Measurements from ENCODE around the gene LTA.

The LTA gene, protein sequence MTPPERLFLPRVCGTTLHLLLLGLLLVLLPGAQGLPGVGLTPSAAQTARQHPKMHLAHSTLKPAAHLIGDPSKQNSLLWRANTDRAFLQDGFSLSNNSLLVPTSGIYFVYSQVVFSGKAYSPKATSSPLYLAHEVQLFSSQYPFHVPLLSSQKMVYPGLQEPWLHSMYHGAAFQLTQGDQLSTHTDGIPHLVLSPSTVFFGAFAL

DNA sequence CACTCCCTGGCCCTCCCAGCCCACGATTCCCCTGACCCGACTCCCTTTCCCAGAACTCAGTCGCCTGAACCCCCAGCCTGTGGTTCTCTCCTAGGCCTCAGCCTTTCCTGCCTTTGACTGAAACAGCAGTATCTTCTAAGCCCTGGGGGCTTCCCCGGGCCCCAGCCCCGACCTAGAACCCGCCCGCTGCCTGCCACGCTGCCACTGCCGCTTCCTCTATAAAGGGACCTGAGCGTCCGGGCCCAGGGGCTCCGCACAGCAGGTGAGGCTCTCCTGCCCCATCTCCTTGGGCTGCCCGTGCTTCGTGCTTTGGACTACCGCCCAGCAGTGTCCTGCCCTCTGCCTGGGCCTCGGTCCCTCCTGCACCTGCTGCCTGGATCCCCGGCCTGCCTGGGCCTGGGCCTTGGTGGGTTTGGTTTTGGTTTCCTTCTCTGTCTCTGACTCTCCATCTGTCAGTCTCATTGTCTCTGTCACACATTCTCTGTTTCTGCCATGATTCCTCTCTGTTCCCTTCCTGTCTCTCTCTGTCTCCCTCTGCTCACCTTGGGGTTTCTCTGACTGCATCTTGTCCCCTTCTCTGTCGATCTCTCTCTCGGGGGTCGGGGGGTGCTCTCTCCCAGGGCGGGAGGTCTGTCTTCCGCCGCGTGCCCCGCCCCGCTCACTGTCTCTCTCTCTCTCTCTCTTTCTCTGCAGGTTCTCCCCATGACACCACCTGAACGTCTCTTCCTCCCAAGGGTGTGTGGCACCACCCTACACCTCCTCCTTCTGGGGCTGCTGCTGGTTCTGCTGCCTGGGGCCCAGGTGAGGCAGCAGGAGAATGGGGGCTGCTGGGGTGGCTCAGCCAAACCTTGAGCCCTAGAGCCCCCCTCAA, at the start of gene LTA:
Gene LTA (plus strand): TSS at position 249 of the 871 bp plus-strand sequence. CDS start 454 bp downstream, at position 703.
- DNase-seq, result no peak

DNA sequence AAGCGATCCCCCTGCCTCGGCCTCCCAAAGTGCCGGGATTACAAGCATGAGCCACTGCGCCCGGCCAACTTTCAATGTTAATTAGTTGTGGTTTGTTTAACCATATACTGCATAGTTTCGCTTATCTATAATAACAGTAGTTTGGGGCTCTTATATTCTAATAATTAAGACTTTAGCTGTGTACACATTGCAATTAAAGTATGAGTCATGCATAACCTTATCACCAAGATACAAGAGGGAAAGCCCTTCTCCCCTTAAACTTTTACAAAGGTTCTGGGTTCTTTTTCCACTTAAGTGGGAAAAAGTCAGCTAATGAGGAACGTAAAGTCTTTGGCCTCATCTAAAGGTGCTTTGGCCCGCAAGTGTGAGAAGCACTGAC, 46.5 kb upstream of the LTA start:
- DNase-seq, result no peak

DNA sequence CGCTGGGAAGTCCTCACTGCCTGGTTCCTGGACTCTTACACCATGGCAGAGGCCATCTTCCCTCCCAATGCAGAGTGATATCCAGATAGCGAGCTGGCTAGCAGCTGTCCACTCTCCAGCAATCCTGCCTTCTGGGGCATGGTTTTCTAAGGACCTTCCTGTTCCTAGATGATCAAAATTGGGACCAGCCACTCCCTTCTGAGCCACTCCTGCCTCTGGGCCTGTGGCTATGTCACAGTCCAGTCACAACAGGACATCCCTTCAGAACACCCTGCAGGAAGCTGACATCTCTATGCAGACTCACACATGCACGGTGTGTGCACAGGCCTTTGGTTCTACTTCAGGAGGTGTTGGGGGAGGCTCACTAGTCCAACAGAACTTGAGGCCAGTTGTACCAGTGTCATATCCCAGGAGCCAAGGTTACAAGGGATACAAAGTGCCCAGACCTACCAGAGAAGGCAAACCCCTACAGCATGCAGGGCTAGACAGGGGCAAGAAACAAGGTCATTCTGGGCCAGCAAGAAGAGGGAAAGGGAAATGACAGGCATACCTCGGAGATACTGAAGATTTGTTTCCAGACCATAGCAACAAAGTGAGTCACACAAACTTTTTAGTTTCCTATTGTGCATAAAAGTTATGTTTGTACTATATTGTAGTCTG, 46.0 kb upstream of the LTA start:
- no peak for DNase-seq

DNA sequence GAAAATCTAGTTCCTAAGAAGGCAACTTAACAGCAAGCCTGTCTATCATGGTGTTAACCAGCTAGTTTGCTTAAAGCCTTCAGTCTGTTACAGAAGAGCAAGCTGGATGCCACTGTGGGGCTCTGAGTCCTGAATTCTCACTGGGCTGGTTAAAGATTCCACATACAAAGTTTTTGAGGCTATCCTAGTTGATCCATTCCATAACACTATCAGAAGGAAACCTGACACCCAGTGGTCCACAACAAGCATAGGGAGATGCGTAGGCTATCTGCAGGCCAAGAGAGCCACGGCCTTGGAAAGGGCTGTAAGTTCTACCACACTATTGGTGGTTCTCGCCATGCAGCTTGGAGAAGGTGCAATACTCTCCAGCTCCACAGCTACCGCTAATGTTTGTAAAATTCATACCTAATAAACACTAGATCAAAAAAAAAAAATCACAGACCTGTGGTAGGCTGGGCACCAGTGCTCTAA, 43.7 kb upstream of the LTA start:
- no peak for DNase-seq

DNA sequence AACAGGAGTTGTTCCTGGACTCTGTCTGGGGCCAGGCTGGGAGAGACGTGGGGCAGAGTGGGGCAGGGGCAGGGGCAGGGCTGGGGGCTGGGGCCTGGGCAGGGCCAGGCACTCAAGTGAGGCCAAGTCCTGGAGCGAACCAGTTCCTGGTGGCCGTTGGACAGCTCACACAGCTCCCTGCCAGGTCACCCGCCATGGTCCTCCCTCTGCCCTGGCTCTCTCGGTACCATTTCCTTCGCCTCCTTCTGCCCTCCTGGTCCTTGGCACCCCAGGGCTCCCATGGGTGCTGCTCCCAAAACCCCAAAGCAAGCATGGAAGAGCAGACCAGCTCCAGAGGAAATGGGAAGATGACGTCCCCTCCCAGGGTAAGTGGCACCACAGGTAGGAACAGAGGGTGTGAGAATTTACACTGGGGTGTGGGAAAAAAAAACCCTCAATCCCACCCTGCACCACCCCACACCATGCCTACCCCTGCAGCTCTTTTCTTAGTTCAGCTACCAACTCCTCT, 43.2 kb upstream of the LTA start, which contains the start of gene MCCD1:
Gene MCCD1 (plus strand): TSS at position 142 of the 508 bp plus-strand sequence. CDS start 53 bp downstream, at position 195.
- no peak for DNase-seq

DNA sequence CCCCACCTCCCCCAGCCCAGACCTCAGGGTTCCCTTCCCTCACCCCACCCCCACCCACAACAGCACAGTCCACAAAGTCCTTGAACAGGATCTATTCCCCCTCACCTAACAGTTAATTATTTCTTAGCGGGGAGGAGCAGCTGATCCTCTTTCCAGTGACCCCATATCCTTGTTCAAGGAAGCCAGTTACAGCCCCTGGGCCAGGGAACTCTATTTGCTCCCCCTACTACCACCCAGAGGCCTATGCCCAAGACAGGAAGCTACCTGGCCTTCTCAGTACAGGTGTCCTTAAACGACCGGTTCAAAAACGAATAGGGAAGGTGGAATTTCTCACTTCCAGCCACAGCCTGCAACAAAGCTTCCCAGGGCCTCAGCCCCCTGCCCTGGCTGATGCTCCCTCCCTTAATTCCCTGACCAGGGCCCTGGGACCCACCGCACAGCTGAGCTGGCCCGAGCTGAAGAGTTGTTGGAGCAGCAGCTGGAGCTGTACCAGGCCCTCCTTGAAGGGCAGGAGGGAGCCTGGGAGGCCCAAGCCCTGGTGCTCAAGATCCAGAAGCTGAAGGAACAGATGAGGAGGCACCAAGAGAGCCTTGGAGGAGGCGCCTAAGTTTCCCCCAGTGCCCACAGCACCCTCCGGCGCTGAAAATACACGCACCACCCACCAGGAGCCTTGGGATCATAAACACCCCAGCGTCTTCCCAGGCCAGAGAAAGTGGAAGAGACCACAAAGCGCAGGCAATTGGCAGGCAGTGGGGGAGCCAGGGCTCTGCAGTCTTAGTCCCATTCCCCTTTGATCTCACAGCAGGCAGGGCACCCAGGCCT, 42.5 kb upstream of the LTA start:
- DNase-seq, result no peak

DNA sequence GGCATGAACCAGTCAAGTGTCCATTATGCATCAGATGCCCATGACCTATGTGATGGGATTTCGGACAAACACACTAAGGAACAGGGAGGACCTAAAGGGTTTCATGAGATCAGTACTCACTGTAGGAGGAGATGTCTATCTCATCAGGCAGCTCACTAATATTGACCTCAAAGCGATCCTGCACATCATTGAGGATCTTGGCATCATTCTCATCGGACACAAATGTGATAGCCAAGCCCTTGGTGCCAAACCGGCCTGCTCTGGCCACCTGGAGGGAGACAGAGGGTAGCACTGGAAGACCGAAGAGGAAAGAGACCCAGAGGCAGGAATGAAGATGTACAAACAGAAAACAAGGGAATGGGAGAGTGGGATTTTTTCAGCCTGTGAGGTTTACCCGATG, 41.4 kb upstream of the LTA start:
- no peak for DNase-seq

DNA sequence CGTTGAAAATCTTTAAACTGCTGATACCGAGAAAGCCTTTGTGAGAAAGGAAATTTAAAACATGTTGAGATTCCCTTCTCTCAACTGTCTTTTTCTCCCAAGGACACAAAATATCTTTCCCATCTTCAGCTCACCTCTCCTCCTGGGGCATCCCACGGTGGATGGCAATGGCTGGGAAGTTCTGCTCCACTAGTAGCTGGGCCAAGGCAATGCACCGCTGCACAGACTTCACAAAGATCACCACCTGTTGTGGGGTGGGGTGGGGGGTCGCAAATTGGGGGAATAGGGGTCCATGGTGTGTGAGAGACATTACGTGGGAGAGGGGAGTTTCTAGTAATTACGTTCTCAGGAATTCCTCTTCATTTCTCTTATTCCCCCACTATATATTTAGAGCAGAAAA, 40.9 kb upstream of the LTA start:
- DNase-seq, result no peak

DNA sequence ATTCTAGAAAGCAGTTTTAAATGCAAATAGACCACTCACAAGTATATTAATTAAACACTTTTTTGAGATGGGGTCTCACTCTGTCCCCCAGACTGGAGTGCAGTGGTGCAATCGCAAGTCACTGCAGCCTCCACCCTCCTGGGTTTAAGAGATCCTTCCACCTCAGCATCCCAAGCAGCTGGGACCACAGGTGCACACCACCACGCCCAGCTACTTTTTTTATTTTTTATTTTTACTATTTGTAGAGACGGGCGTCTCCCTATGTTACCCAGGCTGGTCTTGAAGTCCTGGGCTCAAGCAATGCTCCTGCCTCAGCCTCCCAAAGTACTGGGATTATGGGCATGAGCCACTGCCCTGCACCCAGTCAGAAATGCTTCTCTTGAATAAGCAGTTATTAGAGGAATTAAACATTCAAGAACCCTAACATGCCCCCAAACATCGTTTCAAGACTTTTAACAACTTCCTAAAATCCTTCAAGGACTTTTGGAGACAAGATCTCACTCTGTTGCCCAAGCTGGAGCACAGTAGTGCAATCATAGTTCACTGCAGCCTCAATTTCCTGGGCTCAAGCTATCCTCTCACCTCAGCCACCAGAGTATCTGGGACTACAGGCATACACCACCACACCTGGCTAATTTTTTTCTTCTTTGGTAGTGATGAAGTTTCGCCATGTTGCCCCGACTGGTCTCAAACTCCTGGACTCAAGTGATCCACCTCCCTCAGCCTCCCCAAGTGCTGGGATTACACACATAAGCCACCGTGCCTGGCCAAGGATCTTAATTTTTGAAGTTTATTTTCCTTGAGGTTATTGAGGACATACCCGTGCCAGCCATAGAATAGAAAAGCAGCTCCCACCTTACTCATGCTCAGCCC, 40.1 kb upstream of the LTA start:
- DNase-seq, result no peak

DNA sequence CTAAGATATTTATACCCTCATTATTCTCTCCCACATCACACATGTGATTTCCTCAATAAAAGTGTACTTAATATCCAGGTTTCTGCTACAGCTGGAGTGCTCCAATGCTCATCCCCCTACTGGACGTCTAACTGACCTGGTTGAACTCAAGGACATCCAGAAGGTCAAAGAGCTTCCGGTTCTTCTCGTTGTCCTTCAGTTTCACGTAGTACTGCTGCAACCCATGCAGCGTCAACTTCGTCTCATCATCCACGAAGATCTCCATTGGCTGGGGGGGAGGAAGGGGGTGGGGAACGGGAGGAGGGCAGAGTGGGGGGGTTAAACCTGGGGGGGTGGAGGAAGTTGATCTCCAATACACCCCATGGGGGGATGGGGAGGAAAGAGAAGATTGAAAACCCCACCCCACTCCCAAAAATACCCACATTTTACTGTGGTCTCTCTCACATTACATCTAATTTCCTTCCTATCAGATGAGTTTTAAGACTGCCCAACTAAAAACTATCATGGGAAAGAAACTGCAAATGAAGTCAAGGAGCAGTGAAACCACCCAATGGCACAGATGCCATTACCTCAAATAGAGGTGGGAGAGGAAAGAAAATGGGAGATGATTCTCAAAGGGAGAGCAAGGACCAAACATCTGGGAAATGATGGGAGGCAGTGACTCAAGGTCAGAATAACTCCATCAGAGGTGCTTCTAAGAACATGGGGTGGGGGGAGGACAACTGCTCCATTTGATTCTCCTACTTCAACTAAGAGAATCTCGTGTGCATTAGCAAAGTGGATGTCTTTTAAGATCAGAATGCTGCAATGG, 39.2 kb upstream of the LTA start:
- no peak for DNase-seq

DNA sequence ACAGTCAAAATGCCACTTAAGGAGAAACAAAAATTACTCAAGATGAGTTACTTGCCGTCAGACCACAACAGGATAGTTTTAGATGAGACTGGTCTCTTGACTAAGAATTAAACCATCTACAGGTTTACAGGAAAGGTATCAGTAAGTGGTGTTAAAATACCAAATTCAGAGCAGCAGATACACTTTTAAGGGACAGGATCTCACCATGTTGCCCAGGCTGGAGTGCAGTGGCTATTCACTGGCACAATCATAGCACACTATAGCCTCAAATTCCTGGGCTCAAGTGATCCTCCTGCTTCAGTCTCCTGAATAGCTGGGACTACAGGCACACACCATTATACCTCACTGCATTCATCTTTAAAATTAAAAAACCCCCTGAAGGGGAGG, 38.6 kb upstream of the LTA start:
- no peak for DNase-seq

DNA sequence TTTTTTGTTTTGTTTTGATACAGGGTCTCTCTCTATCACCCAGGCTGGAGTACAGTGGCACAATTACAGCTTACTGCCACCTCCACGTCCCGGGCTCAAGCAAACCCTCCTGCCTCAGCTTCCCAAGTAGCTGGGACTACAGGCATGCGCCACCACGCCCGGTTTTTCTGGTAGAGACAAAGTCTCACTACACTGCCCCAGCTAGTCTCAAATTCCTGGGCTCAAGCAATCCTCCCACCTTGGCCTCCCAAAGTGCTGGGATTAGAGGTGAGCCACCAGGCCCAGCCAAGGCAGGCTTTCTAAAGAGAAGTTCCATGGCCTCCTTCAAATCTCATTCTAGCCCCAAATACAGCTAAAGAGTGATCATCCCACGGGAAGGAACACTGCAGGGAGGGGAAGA, 38.1 kb upstream of the LTA start:
- no peak for DNase-seq

DNA sequence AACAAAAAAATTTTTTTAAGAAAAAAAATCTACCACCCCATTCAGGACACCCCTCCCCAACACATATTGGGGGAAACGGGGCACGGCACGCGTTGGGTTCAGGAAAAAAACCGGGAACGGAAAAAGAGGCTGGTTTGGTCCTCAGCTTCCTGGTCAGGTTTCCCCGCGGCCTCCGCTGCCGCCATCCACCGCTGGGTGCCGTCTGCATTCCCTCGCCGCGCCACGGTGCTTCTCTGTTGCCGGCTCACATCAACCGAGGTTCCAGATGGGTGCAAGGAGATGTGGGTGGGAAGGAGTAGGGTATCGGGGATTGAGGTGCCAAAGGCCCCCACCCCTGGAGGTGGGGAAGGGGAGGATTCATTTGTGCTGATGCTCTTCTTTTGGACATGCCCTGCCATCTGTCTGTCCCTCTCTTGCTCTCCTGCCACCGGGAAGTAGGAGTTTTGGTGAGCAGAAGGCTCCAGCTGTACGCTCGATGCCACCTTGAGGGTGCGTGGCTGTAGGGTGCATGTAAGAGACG, 37.5 kb upstream of the LTA start:
- DNase-seq, result no peak

DNA sequence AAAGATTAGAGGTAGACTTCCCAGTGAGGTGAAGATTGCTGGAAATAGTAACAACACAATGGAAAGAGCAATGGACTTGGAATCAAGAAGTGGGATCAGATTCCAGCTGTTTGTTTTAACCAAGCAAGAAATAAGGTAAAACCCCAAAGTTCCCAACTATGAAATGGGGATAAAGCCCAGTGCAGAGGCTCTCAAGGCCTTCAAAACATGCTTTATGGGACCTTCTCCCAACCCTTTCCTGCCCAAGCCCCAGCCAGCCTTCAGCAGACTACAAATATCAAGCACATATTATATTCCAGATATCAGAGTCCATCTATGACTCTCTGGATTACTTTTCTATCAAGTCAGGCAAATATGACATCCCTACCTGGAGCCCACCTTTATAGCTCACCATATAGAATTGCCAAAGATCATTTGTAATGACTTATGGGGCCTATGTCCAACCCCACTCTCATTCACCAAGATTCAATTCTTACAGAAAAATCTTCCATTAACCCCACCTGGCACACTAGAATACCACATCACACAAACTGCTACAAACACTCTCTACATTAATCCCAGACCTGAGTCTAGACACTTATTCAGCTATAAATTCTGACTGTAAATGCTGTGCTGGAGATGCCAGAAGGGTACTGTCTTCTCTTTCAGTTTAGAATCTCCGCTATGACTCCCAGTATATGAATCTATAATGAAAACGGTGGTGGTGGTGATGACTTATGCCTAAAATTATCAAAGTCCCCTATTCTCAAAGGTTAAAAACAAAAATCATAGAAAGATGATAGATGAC, 36.4 kb upstream of the LTA start:
- no peak for DNase-seq

DNA sequence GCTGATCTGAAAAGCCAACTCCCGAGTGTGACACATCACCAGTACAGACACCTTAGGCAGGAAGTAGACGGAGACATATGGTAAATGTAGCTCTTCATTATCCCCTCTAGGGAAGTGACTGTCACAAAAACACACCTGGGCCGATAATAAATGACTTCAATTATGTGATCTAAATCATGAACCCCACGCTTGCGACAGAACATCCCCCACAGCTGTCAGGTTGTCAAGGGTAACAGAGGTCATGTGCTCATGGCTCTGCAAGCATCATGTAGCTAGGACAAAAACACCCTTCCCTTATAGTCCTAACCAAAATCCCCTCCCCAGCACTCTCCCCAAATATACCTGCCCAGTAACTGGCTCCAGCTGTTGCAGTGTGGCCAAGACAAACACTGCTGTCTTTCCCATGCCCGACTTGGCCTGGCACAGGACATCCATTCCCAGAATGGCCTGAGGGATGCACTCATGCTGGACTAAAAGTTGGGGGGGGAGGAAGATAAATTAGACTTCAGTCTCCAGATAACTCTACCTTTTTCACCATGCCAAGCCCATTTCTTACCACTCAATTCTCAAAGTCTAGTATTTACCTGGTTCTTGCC, 33.2 kb upstream of the LTA start:
- DNase-seq, result no peak

DNA sequence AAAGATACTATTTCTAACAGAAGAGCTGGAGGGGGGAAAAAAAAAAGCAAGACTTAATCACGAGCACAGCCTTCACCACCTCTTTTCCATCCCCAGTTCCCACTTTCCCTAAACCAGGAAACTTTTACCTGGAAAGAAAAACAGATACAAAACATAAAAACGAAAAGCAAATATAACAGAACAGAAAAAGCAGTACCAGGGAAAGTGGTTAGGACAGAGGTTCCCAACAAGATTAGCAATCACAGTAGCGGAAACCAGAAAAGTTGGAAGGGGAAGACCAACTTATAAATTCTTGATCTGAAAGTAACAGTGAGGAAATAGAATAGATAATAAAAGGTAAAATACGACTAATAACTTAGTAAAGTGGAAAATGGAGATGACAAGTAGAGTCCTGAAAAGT, 31.4 kb upstream of the LTA start:
- no peak for DNase-seq

DNA sequence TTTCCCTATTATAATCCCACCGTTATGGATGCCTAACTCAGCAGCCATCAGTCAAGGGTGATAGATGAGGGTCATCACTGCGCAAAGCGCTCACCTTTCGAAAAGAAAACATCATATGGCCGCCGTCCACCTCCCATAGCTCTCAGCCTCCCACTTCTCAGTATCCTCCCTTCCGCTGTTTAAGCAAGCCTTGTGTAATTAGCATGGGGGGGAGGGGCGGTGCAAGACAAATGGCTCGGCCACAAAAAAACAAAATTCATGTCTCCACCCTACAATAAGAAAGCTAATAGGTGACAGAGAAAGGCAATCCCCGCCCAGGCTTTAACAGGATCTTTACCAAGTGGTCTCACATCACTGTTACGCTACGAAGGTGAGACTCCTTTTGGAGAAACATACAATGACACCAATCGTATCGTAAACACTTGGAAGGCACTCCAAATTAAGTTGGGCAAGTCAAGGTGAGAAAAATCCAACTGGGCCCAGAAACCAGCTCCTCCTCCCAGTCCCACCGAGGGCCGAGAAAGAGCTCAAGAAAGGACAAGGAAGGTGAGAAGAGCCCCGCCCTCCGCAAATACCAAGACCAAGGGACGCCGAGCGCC, 30.9 kb upstream of the LTA start:
- no peak for DNase-seq

DNA sequence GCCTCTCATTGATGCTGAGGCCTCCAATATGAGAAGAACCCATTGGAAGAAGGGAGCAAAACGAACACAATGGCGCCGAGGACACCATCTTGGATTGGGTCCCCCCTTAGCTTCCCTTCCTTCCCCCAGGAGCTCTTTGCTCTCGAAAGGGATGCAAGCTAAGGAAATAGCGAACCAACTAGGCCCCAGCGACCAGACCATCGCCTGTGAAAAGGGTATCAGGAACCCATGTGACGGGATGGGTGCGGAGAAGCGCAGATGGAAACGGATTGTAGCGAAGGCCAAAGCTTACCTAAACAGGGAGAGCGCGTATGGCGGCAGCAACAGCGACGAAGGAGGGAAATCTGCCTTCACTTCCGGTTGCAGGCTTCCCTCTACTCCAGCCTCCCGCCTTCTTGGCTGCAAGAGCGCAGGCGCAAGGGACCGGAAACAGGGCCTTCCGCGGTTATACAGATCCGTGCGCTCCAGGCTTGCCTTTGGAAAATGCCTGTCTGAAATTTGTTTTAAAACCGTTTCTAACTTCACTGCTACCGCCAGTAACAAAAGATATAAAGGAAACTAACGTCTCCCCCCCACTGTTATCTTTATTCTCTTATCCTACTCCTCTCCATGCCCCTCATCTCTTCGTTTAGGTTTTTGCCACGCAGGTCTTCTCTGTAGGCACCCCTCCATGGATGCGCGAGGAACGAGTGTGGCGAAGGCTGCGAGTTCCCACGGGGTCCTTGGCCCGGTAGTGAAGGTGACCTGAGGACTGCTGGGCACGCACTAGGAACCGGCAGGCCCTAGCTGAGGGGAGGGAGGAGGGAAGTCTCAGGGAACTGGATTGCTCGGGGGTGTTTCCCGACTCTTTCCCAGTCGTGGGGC, 30.2 kb upstream of the LTA start, which contains the start of gene DDX39B:
Gene DDX39B (minus strand): TSS at position 346 of the 864 bp plus-strand sequence. CDS start 1,471 bp downstream, outside the sequence.
- DNase-seq, result peak; percentile 95

Data from NCI-H1092 treated with DMSO at 0.1 percent for 48 hours (cell line).